Measurements from ENCODE around the gene MYF6.

MYF6 gene

GRCh38 chr12:80697270-80697887 lies 10.1 kb upstream of the MYF6 start:
- H3K4me1 ChIP-seq: no peaks in the 10 kb centered on the region
- in situ Hi-C loops (cut with MboI; ENCODE audit: low sequenced_read_pairs): no loop called here
- DNase-seq (ENCODE audit: low spot score in 2 of 2): no peak

GRCh38 chr12:80698256-80698655 lies 9.2 kb upstream of the MYF6 start:
- DNase-seq (ENCODE audit: low spot score in 2 of 2): no peak
- Histone ChIP-seq H3K9me3 (no peaks in the 10 kb centered on the region), H3K36me3 (replicated peaks) (no peaks in the 10 kb centered on the region), H3K4me1 (no peaks in the 10 kb centered on the region), H3K27me3 (ENCODE audit: low read depth) (no peaks in the 10 kb centered on the region), H3K4me3 (no peak overlapping the region)
- in situ Hi-C loops (cut with MboI; ENCODE audit: low sequenced_read_pairs): no loop called here

More at GRCh38 chr12:80697270-80697887, 10.1 kb upstream of the MYF6 start:
- H3K9me3 ChIP-seq: no peaks in the 10 kb centered on the region
- H3K4me3 ChIP-seq: no peak overlapping the region
- H3K36me3 ChIP-seq (replicated peaks): no peaks in the 10 kb centered on the region
- H3K27me3 ChIP-seq (ENCODE audit: low read depth): no peaks in the 10 kb centered on the region

- no peak overlapping the region for H3K4me3 ChIP-seq
- H3K27me3 ChIP-seq (ENCODE audit: low read depth): no peaks in the 10 kb centered on the region
- H3K9me3 ChIP-seq: no peaks in the 10 kb centered on the region
- H3K4me1 ChIP-seq: no peaks in the 10 kb centered on the region
- in situ Hi-C loops (cut with MboI; ENCODE audit: low sequenced_read_pairs): no loop called here
- no peak for DNase-seq (ENCODE audit: low spot score in 2 of 2)
- no peaks in the 10 kb centered on the region for H3K36me3 ChIP-seq (replicated peaks)
These were observed 8.4 kb upstream of the MYF6 start for GRCh38 chr12:80698847-80699542.

- Histone ChIP-seq H3K9me3 (no peaks in the 10 kb centered on the region), H3K27me3 (ENCODE audit: low read depth) (no peaks in the 10 kb centered on the region), H3K36me3 (replicated peaks) (no peaks in the 10 kb centered on the region), H3K4me1 (no peaks in the 10 kb centered on the region), H3K4me3 (no peak overlapping the region)
- DNase-seq (ENCODE audit: low spot score in 2 of 2): no peak
- in situ Hi-C loops (cut with MboI; ENCODE audit: low sequenced_read_pairs): no loop called here
These were observed 7.1 kb upstream of the MYF6 start for GRCh38 chr12:80700327-80700726.

- H3K4me3 ChIP-seq: no peak overlapping the region
- in situ Hi-C loops (cut with MboI; ENCODE audit: low sequenced_read_pairs): no loop called here
- no peaks in the 10 kb centered on the region for H3K36me3 ChIP-seq (replicated peaks)
- no peaks in the 10 kb centered on the region for H3K27me3 ChIP-seq (ENCODE audit: low read depth)
- H3K4me1 ChIP-seq: no peaks in the 10 kb centered on the region
- DNase-seq (ENCODE audit: low spot score in 2 of 2): no peak
- H3K9me3 ChIP-seq: no peaks in the 10 kb centered on the region
These were observed 6.0 kb upstream of the MYF6 start for GRCh38 chr12:80701388-80701787.

- DNase-seq (ENCODE audit: low spot score in 2 of 2): no peak
- no peaks in the 10 kb centered on the region for H3K9me3 ChIP-seq
- H3K4me1 ChIP-seq: no peaks in the 10 kb centered on the region
- in situ Hi-C loops (cut with MboI; ENCODE audit: low sequenced_read_pairs): no loop called here
- no peak overlapping the region for H3K4me3 ChIP-seq
- no peaks in the 10 kb centered on the region for H3K27me3 ChIP-seq (ENCODE audit: low read depth)
- no peaks in the 10 kb centered on the region for H3K36me3 ChIP-seq (replicated peaks)
These were observed 4.3 kb upstream of the MYF6 start for GRCh38 chr12:80702889-80703805.

GRCh38 chr12:80704420-80704819 lies 3.0 kb upstream of the MYF6 start:
- in situ Hi-C loops (cut with MboI; ENCODE audit: low sequenced_read_pairs): no loop called here
- no peaks in the 10 kb centered on the region for H3K36me3 ChIP-seq (replicated peaks)
- H3K27me3 ChIP-seq (ENCODE audit: low read depth): no peaks in the 10 kb centered on the region
- no peak overlapping the region for H3K4me3 ChIP-seq
- DNase-seq (ENCODE audit: low spot score in 2 of 2): no peak
- no peaks in the 10 kb centered on the region for H3K9me3 ChIP-seq
- H3K4me1 ChIP-seq: no peaks in the 10 kb centered on the region

- H3K36me3 ChIP-seq (replicated peaks): no peaks in the 10 kb centered on the region
- no peak overlapping the region for H3K4me3 ChIP-seq
- in situ Hi-C loops (cut with MboI; ENCODE audit: low sequenced_read_pairs): no loop called here
- no peak for DNase-seq (ENCODE audit: low spot score in 2 of 2)
- H3K9me3 ChIP-seq: no peaks in the 10 kb centered on the region
- H3K27me3 ChIP-seq (ENCODE audit: low read depth): no peaks in the 10 kb centered on the region
- H3K4me1 ChIP-seq: no peaks in the 10 kb centered on the region
These were observed 410 bp downstream of the MYF6 start for GRCh38 chr12:80707830-80708258.

GRCh38 chr12:80708259-80708974 lies 983 bp downstream of the MYF6 start:
- H3K4me1 ChIP-seq: peaks cover 1% of the 10 kb centered on the region; the same call in 1 of the 2 replicates
- H3K9me3 ChIP-seq: no peaks in the 10 kb centered on the region
- H3K27me3 ChIP-seq (ENCODE audit: low read depth): no peaks in the 10 kb centered on the region
- H3K36me3 ChIP-seq (replicated peaks): no peaks in the 10 kb centered on the region
- DNase-seq (ENCODE audit: low spot score in 2 of 2): no peak
- no peak overlapping the region for H3K4me3 ChIP-seq
- in situ Hi-C loops (cut with MboI; ENCODE audit: low sequenced_read_pairs): no loop called here

- in situ Hi-C loops (cut with MboI; ENCODE audit: low sequenced_read_pairs): no loop called here
- H3K36me3 ChIP-seq (replicated peaks): no peaks in the 10 kb centered on the region
- H3K4me3 ChIP-seq: no peak overlapping the region
- H3K9me3 ChIP-seq: no peaks in the 10 kb centered on the region
- H3K27me3 ChIP-seq (ENCODE audit: low read depth): no peaks in the 10 kb centered on the region
- H3K4me1 ChIP-seq: peaks cover 2% of the 10 kb centered on the region; the same call in 1 of the 2 replicates
- no peak for DNase-seq (ENCODE audit: low spot score in 2 of 2)
These were observed 1.5 kb downstream of the MYF6 start for GRCh38 chr12:80708975-80709328.

GRCh38 chr12:80709811-80710726 lies 2.6 kb downstream of the MYF6 start:
- no peaks in the 10 kb centered on the region for H3K27me3 ChIP-seq (ENCODE audit: low read depth)
- peak in 1 of 2 experiments; percentile 30 for DNase-seq (ENCODE audit: low spot score in 2 of 2)
- in situ Hi-C loops (cut with MboI; ENCODE audit: low sequenced_read_pairs): no loop called here

GRCh38 chr12:80710727-80711449 lies 3.5 kb downstream of the MYF6 start:
- no peaks in the 10 kb centered on the region for H3K36me3 ChIP-seq (replicated peaks)
- DNase-seq (ENCODE audit: low spot score in 2 of 2): no peak
- H3K27me3 ChIP-seq (ENCODE audit: low read depth): no peaks in the 10 kb centered on the region
- in situ Hi-C loops (cut with MboI; ENCODE audit: low sequenced_read_pairs): no loop called here
- H3K4me1 ChIP-seq: peaks cover 2% of the 10 kb centered on the region; the same call in 1 of the 2 replicates
- no peaks in the 10 kb centered on the region for H3K9me3 ChIP-seq
- no peak overlapping the region for H3K4me3 ChIP-seq

More at GRCh38 chr12:80709811-80710726, 2.6 kb downstream of the MYF6 start:
- Histone ChIP-seq H3K9me3 (no peaks in the 10 kb centered on the region), H3K4me3 (no peak overlapping the region), H3K4me1 (peaks cover 2% of the 10 kb centered on the region; the same call in 1 of the 2 replicates), H3K36me3 (replicated peaks) (no peaks in the 10 kb centered on the region)
